CD4-positive, alpha-beta memory T cell (primary cell): Measurements from ENCODE around the gene NRGN. TPM values are rescaled to one million over a fixed set of nuclear protein-coding genes. Genes with fewer than 3 reads are reported as not detected.
"Not testable (repeated sequence)": the region's sequence is repeated elsewhere in the genome, so short reads cannot be mapped to it uniquely, and the experiment has no call there.

Experiments used
- CTCF ChIA-PET: fragments of 350-600 bp; sonication (Branson Sonifier 250); formaldehyde crosslinking; loops from one replicate; lab custom pipeline; 2021; ENCODE audit warnings: inconsistent platforms; ENCODE audit not compliant: partially characterized antibody; lab: Charles Lee
- POLR2A ChIA-PET: fragments of 350-600 bp; sonication (Branson Sonifier 250); formaldehyde crosslinking; loops from one replicate; lab custom pipeline; 2021; ENCODE audit not compliant: partially characterized antibody; lab: Charles Lee
- DNase-seq, 5 donors: peaks; one replicate each; pipeline versions ENCODE4 v3.0.0 to v3.0.0-alpha.2; 2020 to 2022; ENCODE audit warnings: mixed read lengths in 1 of 5
- H3K27ac ChIP-seq: one replicate; pipeline ENCODE4 v1.7.0; 2013; ENCODE audit warnings: low read depth, low read length
- H3K27me3 ChIP-seq: 2 replicates; pipeline ENCODE4 v1.7.0; 2013; ENCODE audit warnings: mild to moderate bottlenecking, low read length, moderate library complexity; ENCODE audit not compliant: insufficient read depth
- H3K36me3 ChIP-seq: 2 replicates; pipeline ENCODE4 v1.7.0; 2013; ENCODE audit warnings: mild to moderate bottlenecking, low read length, moderate library complexity; ENCODE audit not compliant: insufficient read depth
- H3K4me1 ChIP-seq: 2 replicates; pipeline ENCODE4 v1.7.0; 2013; ENCODE audit warnings: mild to moderate bottlenecking, low read length, moderate library complexity; ENCODE audit not compliant: insufficient read depth
- H3K4me3 ChIP-seq, 2 donors: one replicate each; pipeline ENCODE4 v1.7.0; 2013; ENCODE audit warnings: low read length in 2 of 2, mild to moderate bottlenecking in 1 of 2
- H3K9me3 ChIP-seq, 2 donors: one replicate each; pipeline ENCODE4 v1.7.0; 2013; ENCODE audit warnings: low read length in 2 of 2, control low read depth in 1 of 2; ENCODE audit not compliant: control insufficient read depth in 1 of 2
- H3K27ac Mint-ChIP-seq, 7 donors: one replicate each; pipeline ENCODE4 v1.8.0; 2020 to 2021; ENCODE audit warnings: mixed read lengths in 7 of 7, mild to moderate bottlenecking in 6 of 7, inconsistent platforms in 3 of 7, moderate library complexity in 3 of 7
- H3K27me3 Mint-ChIP-seq, 2 donors: one replicate each; pipeline ENCODE4 v1.8.0; 2020 to 2021; ENCODE audit warnings: mixed read lengths in 2 of 2
- H3K36me3 Mint-ChIP-seq, 2 donors: one replicate each; pipeline ENCODE4 v1.8.0; 2020 to 2021; ENCODE audit warnings: mixed read lengths in 2 of 2, inconsistent platforms in 1 of 2, mild to moderate bottlenecking in 1 of 2
- H3K4me1 Mint-ChIP-seq, 4 donors: one replicate each; pipeline ENCODE4 v1.8.0; 2020 to 2021; ENCODE audit warnings: mixed read lengths in 4 of 4, mild to moderate bottlenecking in 1 of 4
- H3K4me3 Mint-ChIP-seq, 8 donors: one replicate each; pipeline ENCODE4 v1.8.0; 2020 to 2021; ENCODE audit warnings: mixed read lengths in 8 of 8, mild to moderate bottlenecking in 7 of 8, moderate library complexity in 6 of 8, inconsistent platforms in 3 of 8
- H3K9me3 Mint-ChIP-seq, 8 donors: one replicate each; pipeline ENCODE4 v1.8.0; 2020 to 2021; ENCODE audit warnings: mixed read lengths in 8 of 8, mild to moderate bottlenecking in 5 of 8, inconsistent platforms in 3 of 8, moderate library complexity in 1 of 8
- intact Hi-C: fragments of 100-400 bp; cut with micrococcal nuclease; formaldehyde crosslinking; loops from one replicate; pipeline ENCODE4 v1.15.1; 2023
- polyA plus RNA-seq, 2 donors: library from polyadenylated mRNA; unstranded; fragments of 300-500 nt; fragmentation: Illumina TruSeq; gene quantifications; one replicate each; pipeline ENCODE4 v1.2.3, GENCODE V29; 2021
- total RNA-seq, 2 experiments: library from RNA; stranded (reverse); gene quantifications; one replicate each; pipeline ENCODE4 v1.2.3, GENCODE V29; 2021

NRGN gene
- total and polyA plus RNA-seq, 4 experiments from 2014 or later, result 0.67 TPM; not detected in 3

DNA sequence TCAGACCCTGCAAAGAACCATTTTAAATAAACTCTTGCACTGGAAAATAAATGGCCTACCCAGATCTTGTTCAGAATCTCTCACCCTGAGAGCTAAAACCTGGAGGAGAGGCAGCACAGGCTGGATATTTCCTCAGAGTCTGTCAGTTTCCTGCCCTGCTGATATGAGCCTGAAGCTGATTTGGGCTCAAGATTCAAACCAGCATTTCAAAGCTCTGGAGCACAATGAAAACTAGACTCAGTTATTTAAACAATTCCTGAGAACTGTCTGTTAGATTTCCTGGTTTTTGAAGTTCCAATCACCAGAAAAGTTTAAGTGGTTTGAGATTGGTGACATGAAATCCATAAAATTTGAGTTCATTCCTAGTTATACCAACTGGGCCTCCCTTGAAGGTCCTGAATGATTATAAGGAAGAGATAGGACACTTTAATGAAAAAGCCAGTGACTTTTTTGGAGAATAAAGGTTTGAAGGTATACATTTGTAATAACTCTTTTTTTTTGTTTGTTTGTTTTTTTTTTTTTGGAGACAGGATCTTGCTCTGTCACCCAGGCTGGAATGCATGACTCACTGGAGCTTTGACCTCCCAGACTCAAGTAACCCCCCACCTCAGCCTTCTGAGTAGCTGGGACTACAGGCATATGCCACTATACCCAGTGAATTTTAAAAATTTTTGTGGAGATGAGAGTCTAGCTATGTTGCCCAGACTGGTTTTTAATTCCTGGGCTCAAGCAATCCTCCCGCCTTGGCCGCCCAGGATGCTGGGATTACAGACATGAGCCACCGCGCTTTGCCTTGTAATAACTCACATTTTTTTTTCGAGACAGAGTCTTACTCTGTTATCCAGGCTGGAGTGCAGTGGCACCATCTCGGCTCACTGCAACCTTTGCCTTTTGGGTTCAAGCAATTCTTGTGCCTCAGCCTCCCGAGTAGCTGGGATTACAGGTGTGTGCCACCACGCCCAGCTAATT, 30.3 kb downstream of the NRGN start:
- intact Hi-C loops, result no loop called here
- H3K27me3 Mint-ChIP-seq, result no peaks in the 10 kb centered on the region
- ChIA-PET CTCF (interaction anchor here (1.0 to 14.1 kb wide), 6 partner anchors 7 to 105 kb away, joined by 3 to 239 read pairs (median 22); partner anchors contain the start of genes ESAM, NRGN, SIAE and SPA17), POLR2A (interaction anchor here (1.0 to 1.2 kb wide), 2 partner anchors 24 to 99 kb away, joined by 3 read pairs; no protein-coding TSS in a partner anchor)
- no peak overlapping the region for H3K4me3 Mint-ChIP-seq
- DNase-seq, result no peak
- H3K4me1 Mint-ChIP-seq, result no peaks in the 10 kb centered on the region
- H3K36me3 ChIP-seq, result no peaks in the 10 kb centered on the region
- H3K9me3 Mint-ChIP-seq, result no peaks in the 10 kb centered on the region
- no peak overlapping the region for H3K4me3 ChIP-seq
- no peaks in the 10 kb centered on the region for H3K9me3 ChIP-seq
- H3K27me3 ChIP-seq, result no peaks in the 10 kb centered on the region
- H3K27ac ChIP-seq, result no peak overlapping the region
- H3K4me1 ChIP-seq, result no peaks in the 10 kb centered on the region
- no peak overlapping the region for H3K27ac Mint-ChIP-seq
- H3K36me3 Mint-ChIP-seq, result peaks cover 22 to 60% of the 10 kb centered on the region in 2 donors

DNA sequence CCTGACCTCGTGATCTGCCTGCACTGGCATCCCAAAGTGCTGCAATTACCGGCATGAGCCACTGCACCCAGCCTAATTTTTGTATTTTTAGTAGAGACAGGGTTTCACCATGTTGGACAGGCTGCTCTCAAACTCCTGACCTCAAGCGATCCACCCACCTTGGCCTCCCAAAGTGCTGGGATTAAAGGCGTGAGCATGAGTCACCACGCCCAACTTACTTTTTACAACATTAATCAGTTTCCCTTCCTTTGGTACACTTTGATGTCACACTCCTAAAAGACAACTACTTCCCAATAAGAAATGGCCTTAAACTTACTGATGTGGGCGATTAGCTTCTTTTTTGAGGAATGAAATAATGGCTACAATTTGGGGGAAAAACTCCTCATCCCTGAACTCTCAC, 31.2 kb downstream of the NRGN start:
- H3K36me3 Mint-ChIP-seq, result peaks cover 22 to 61% of the 10 kb centered on the region in 2 donors
- H3K27ac ChIP-seq, H3K36me3 ChIP-seq, H3K4me3 Mint-ChIP-seq, H3K4me3 ChIP-seq, H3K4me1 Mint-ChIP-seq, DNase-seq, H3K27me3 ChIP-seq, H3K9me3 Mint-ChIP-seq, H3K4me1 ChIP-seq, H3K27me3 Mint-ChIP-seq, POLR2A ChIA-PET, H3K9me3 ChIP-seq, intact Hi-C loops: not testable (repeated sequence)
- H3K27ac Mint-ChIP-seq, result peak overlapping the region in 1 of 7 donors; percentile 73
- CTCF ChIA-PET, result interaction anchor here (4.2 to 14.1 kb wide), 3 partner anchors 8 to 99 kb away, joined by 28 to 239 read pairs (median 224); partner anchors contain the start of genes ESAM, NRGN, SIAE and SPA17

DNA sequence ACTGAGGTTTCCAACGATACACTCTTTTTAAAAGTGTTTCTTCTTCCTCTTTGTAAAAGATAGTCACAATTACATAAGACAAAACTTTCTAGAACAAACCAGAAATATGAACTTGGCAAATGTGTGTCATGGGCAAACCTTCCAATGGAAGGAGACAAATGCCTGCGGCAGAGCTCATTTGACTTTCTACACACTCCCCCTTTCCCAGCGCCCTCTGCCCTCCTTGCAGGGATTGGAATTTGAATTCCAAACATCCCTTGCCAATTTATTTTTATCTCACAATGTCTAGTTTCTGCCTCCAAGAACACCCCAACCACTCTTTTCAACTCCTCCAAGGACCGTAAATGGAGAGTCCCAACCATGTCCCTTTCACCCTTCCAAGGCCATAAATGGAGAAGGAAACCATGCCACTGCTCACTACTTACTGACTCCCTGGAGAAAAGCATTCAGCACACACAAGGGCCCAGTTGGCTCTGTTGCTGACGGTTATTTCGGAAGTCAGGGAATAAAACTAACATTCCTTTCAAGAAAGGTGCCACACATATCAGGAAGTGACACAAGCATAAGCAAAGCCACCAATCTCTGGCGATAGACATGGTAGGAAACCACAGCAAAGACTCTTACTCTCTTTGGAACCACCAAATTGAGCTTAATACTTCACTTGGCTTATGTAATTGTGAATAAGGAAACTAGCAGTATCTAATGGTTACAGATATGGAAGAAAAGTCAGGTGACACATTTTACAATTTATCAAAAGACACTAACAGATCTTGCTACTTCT, 37.3 kb downstream of the NRGN start:
- H3K4me3 Mint-ChIP-seq, result no peak overlapping the region
- no peaks in the 10 kb centered on the region for H3K36me3 ChIP-seq
- no peaks in the 10 kb centered on the region for H3K9me3 Mint-ChIP-seq
- ChIA-PET CTCF (interaction anchor here (0.9 to 3.8 kb wide), 2 partner anchors 13 to 17 kb away, joined by 3 to 20 read pairs; partner anchors contain the start of gene ESAM), POLR2A (no interaction called here)
- H3K9me3 ChIP-seq, result no peaks in the 10 kb centered on the region
- peak overlapping the region in 5 of 7 donors; percentile 2 to 76 (median 10) for H3K27ac Mint-ChIP-seq
- no peaks in the 10 kb centered on the region for H3K27me3 Mint-ChIP-seq
- DNase-seq, result peak in 1 of 5 donors; percentile 7
- peaks cover 15 to 19% (median 16%) of the 10 kb centered on the region in 4 donors for H3K4me1 Mint-ChIP-seq
- intact Hi-C loops, result no loop called here
- H3K27me3 ChIP-seq, result no peaks in the 10 kb centered on the region
- peaks cover 10% of the 10 kb centered on the region for H3K4me1 ChIP-seq
- H3K4me3 ChIP-seq, result no peak overlapping the region
- H3K36me3 Mint-ChIP-seq, result peaks cover 13 to 19% of the 10 kb centered on the region in 2 donors
- no peak overlapping the region for H3K27ac ChIP-seq

DNA sequence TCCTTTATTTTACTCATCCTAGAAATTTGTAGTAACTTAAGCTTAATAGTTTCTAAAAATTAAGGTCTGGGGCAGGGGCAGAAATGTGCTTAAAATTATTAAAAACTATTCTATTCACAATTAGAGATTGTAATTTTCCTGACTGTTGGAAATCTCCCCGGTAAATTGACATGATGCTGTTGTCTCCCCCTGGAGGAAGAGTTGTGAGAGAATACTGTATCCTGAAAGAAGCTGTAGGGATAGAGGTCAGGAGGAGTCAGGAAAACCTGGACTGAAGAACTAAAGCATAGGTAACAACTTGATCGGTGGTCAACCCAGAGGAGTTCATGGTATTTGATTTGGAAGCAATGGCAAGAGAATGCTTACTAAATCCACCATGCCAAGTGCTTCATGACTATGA, 38.5 kb downstream of the NRGN start:
- Mint-ChIP-seq H3K4me1 (peaks cover 15 to 19% (median 16%) of the 10 kb centered on the region in 4 donors), H3K36me3 (peaks cover 8 to 12% of the 10 kb centered on the region in 2 donors), H3K27me3 (no peaks in the 10 kb centered on the region), H3K9me3 (no peaks in the 10 kb centered on the region), H3K4me3 (no peak overlapping the region), H3K27ac (no peak overlapping the region)
- Histone ChIP-seq H3K4me1 (peaks cover 10% of the 10 kb centered on the region), H3K4me3 (no peak overlapping the region), H3K27me3 (no peaks in the 10 kb centered on the region), H3K27ac (no peak overlapping the region), H3K36me3 (no peaks in the 10 kb centered on the region), H3K9me3 (no peaks in the 10 kb centered on the region)
- CTCF ChIA-PET, result interaction anchor here (3.8 kb wide), 1 partner anchor 15 kb away, joined by 20 read pairs; the partner anchor contains the start of gene ESAM
- POLR2A ChIA-PET, result no interaction called here
- intact Hi-C loops, result no loop called here
- DNase-seq, result no peak

DNA sequence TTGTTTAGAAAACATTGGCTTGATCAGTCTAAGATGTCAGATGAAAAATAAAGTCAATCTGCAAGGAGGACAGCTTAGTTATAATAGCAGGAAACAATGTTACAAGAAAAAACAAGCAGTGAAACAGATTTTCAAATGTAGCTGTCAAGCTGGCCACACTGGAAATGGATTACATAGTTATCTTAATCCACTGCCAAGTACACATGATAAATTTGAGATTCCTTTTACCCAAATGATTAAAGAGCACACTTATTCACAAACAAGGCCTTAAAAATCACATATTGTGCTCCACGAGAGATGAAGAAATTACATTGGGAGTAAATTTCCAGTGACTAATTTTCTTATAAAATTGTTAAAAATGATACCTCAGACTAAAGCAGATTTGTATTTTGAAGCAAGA, 39.8 kb downstream of the NRGN start:
- no peak for DNase-seq
- intact Hi-C loops, result no loop called here
- Histone ChIP-seq H3K4me1 (peaks cover 10% of the 10 kb centered on the region), H3K9me3 (no peaks in the 10 kb centered on the region), H3K36me3 (no peaks in the 10 kb centered on the region), H3K27ac (no peak overlapping the region), H3K27me3 (no peaks in the 10 kb centered on the region), H3K4me3 (no peak overlapping the region)
- ChIA-PET CTCF (interaction anchor here (0.6 to 3.8 kb wide), 4 partner anchors 12 to 109 kb away, joined by 3 to 20 read pairs (median 4); partner anchors contain the start of gene ESAM), POLR2A (no interaction called here)
- Mint-ChIP-seq H3K4me1 (peaks cover 15 to 19% (median 16%) of the 10 kb centered on the region in 4 donors), H3K36me3 (peaks cover 6 to 8% of the 10 kb centered on the region in 2 donors), H3K27me3 (no peaks in the 10 kb centered on the region), H3K27ac (no peak overlapping the region), H3K4me3 (no peak overlapping the region), H3K9me3 (peaks cover 0 to 2% (median 0%) of the 10 kb centered on the region in 8 donors)

DNA sequence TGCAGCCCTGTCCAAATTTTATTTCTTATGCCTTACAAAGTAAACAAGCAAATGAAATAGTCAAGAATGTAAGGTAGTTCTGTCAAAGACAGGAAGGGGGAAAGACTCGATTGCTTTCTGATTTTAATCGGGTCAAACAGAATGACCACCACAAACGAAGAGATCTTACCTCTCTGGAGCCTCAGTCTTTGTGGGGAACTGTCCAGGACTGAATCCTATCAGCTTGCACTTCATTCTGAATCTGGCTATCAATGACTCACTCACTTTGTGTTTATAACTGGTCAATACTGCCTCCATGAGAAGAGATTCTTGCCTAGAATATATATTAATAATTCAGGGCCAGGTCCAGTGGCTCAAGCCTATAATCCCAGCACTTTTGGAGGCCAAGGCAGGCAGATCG, 43.3 kb downstream of the NRGN start:
- H3K27me3 Mint-ChIP-seq, result no peaks in the 10 kb centered on the region
- intact Hi-C loops, result no loop called here
- peaks cover 0 to 8% of the 10 kb centered on the region in 2 donors for H3K36me3 Mint-ChIP-seq
- peaks cover 0 to 2% (median 0%) of the 10 kb centered on the region in 8 donors for H3K9me3 Mint-ChIP-seq
- Histone ChIP-seq H3K27me3 (no peaks in the 10 kb centered on the region), H3K36me3 (no peaks in the 10 kb centered on the region), H3K27ac (no peak overlapping the region), H3K9me3 (no peaks in the 10 kb centered on the region), H3K4me3 (no peak overlapping the region), H3K4me1 (no peaks in the 10 kb centered on the region)
- DNase-seq, result no peak
- H3K4me3 Mint-ChIP-seq, result no peak overlapping the region
- peaks cover 4 to 7% (median 5%) of the 10 kb centered on the region in 4 donors for H3K4me1 Mint-ChIP-seq
- ChIA-PET POLR2A (interaction anchor here (1.2 kb wide), 1 partner anchor 17 kb away, joined by 3 read pairs; the partner anchor contains the start of gene MSANTD2), CTCF (interaction anchor here (0.9 to 2.1 kb wide), 7 partner anchors 9 to 138 kb away, joined by 3 to 13 read pairs (median 4); no protein-coding TSS in a partner anchor)
- no peak overlapping the region for H3K27ac Mint-ChIP-seq
